Prostate gland (tissue), 2 donors: ENCODE measurements around the gene SLC25A2.

Source experiments
- POLR2A ChIP-seq: fragments of 450-650 bp; IDR thresholded peaks from one replicate; pipeline ENCODE4 v1.6.1; 2016; ENCODE audit warnings: antibody characterized with exemption, mild to moderate bottlenecking
- POLR2AphosphoS5 ChIP-seq: sonication (generic); formaldehyde crosslinking; IDR thresholded peaks from one replicate; pipeline ENCODE4 v1.6.1; 2017; ENCODE audit warnings: antibody characterized with exemption
- TF ChIP-seq, protein P1 (sequence below), 4 experiments: fragments of 200-600 bp in 2 of 4; fragments of 450-650 bp in 2 of 4; sonication (generic) in 2 of 4; IDR thresholded peaks; 1 replicate in 3 of 4; 2 replicates in 1 of 4; pipeline ENCODE4 v1.5.1; 2016 to 2019; ENCODE audit warnings: antibody characterized with exemption in 4 of 4, mild to moderate bottlenecking in 2 of 4, moderate library complexity in 2 of 4

- TF ChIP-seq, protein P1, sequence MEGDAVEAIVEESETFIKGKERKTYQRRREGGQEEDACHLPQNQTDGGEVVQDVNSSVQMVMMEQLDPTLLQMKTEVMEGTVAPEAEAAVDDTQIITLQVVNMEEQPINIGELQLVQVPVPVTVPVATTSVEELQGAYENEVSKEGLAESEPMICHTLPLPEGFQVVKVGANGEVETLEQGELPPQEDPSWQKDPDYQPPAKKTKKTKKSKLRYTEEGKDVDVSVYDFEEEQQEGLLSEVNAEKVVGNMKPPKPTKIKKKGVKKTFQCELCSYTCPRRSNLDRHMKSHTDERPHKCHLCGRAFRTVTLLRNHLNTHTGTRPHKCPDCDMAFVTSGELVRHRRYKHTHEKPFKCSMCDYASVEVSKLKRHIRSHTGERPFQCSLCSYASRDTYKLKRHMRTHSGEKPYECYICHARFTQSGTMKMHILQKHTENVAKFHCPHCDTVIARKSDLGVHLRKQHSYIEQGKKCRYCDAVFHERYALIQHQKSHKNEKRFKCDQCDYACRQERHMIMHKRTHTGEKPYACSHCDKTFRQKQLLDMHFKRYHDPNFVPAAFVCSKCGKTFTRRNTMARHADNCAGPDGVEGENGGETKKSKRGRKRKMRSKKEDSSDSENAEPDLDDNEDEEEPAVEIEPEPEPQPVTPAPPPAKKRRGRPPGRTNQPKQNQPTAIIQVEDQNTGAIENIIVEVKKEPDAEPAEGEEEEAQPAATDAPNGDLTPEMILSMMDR (IDR thresholded peaks at IDR 0.05) = no peak
- no peak for TF ChIP-seq POLR2A
- no peak for TF ChIP-seq POLR2AphosphoS5
Measured at GRCh38 chr5:141319699-141320098, 15.8 kb upstream of the SLC25A2 start.
